H1 (cell line): Measurements from ENCODE around the gene JOSD1. TPM values are rescaled to one million over a fixed set of nuclear protein-coding genes. Genes with fewer than 3 reads are reported as not detected.

Experiments
- CTCF ChIA-PET: fragments of 300-600 bp; sonication (Branson Sonifier 250); formaldehyde crosslinking; loops from one replicate; lab custom pipeline; 2021; ENCODE audit not compliant: partially characterized antibody; lab: Charles Lee
- POLR2A ChIA-PET: fragments of 300-600 bp; sonication (Branson Sonifier 250); formaldehyde crosslinking; loops from one replicate; lab custom pipeline; 2021; ENCODE audit warnings: inconsistent platforms; ENCODE audit not compliant: partially characterized antibody; lab: Charles Lee
- DNase-seq, 2 experiments: peaks; one replicate each; pipeline versions ENCODE4 v3.0.0 to v3.0.0-alpha.2; 2010 to 2022; ENCODE audit warnings: low spot score in 2 of 2, low read depth in 1 of 2, mixed read lengths in 1 of 2
- FAIRE-seq: peaks from 2 replicates; lab custom pipeline; 2011; peaks lifted over from hg19 to GRCh38; lab: Jason Lieb, UNC
- H2AFZ ChIP-seq: 2 replicates; pipeline ENCODE4 v1.8.1; 2012; ENCODE audit warnings: low read length, inconsistent platforms
- H2AK5ac ChIP-seq: 2 replicates; pipeline ENCODE4 v1.6.1; 2013; ENCODE audit warnings: low read depth, low read length
- H2BK120ac ChIP-seq: replicated peaks from 2 replicates; pipeline ENCODE3; 2013; ENCODE audit warnings: low read depth, low read length, inconsistent platforms
- H2BK12ac ChIP-seq: 2 replicates; pipeline ENCODE4 v1.6.1; 2013; ENCODE audit warnings: low read depth, low read length
- H2BK15ac ChIP-seq: 2 replicates; pipeline ENCODE4 v1.6.1; 2013; ENCODE audit warnings: low read length
- H2BK20ac ChIP-seq: 2 replicates; pipeline ENCODE4 v1.6.1; 2013; ENCODE audit warnings: low read length
- H2BK5ac ChIP-seq: 2 replicates; pipeline ENCODE4 v1.6.1; 2013; ENCODE audit warnings: low read depth, low read length
- H3K14ac ChIP-seq: 2 replicates; pipeline ENCODE4 v1.6.1; 2013; ENCODE audit warnings: inconsistent platforms; ENCODE audit not compliant: insufficient read length
- H3K18ac ChIP-seq: 2 replicates; pipeline ENCODE4 v1.6.1; 2013; ENCODE audit warnings: low read length; ENCODE audit errors: extremely low read depth
- H3K23ac ChIP-seq: 2 replicates; pipeline ENCODE4 v1.6.1; 2013; ENCODE audit warnings: inconsistent platforms; ENCODE audit not compliant: insufficient read length
- H3K23me2 ChIP-seq: 2 replicates; pipeline ENCODE4 v1.6.1; 2013; ENCODE audit warnings: low read depth, low read length
- H3K27ac ChIP-seq: 2 replicates; pipeline ENCODE4 v1.6.1; 2011; ENCODE audit warnings: low read depth, low read length, inconsistent platforms
- H3K27me3 ChIP-seq, 4 experiments: replicated peaks in 1 of 4; 1 replicate in 1 of 4; 2 replicates in 3 of 4; pipeline versions ENCODE4 v1.6.1 to v1.8.1; 2011 to 2013; ENCODE audit warnings: low read length in 3 of 4, mild to moderate bottlenecking in 3 of 4, inconsistent platforms in 2 of 4, mixed read lengths in 2 of 4, moderate library complexity in 1 of 4; ENCODE audit not compliant: control insufficient read depth in 3 of 4, insufficient read depth in 3 of 4; ENCODE audit errors: extremely low read depth in 1 of 4
- H3K36me3 ChIP-seq, 4 experiments: 2 replicates each; pipeline versions ENCODE4 v1.6.1 to v1.8.1; 2011 to 2013; ENCODE audit warnings: mild to moderate bottlenecking in 4 of 4, low read length in 3 of 4, moderate library complexity in 2 of 4, control low read depth in 1 of 4, inconsistent platforms in 1 of 4; ENCODE audit not compliant: insufficient read depth in 4 of 4, control insufficient read depth in 2 of 4
- H3K4ac ChIP-seq: replicated peaks from 2 replicates; pipeline ENCODE3; 2013; ENCODE audit warnings: low read length, low read depth, mixed read lengths, inconsistent platforms; ENCODE audit not compliant: insufficient read length
- H3K4me1 ChIP-seq, 4 experiments: replicated peaks in 1 of 4; 1 replicate in 1 of 4; 2 replicates in 3 of 4; pipeline versions ENCODE4 v1.6.1 to v1.8.1; 2011 to 2013; ENCODE audit warnings: low read length in 3 of 4, inconsistent platforms in 2 of 4, mixed read lengths in 1 of 4; ENCODE audit not compliant: insufficient read depth in 4 of 4, control insufficient read depth in 3 of 4
- H3K4me2 ChIP-seq, 2 experiments: 2 replicates each; pipeline versions ENCODE4 v1.6.1 to v1.8.1; 2011 to 2013; ENCODE audit warnings: low read depth in 2 of 2, low read length in 2 of 2, control low read depth in 1 of 2, inconsistent platforms in 1 of 2, mild to moderate bottlenecking in 1 of 2; ENCODE audit not compliant: insufficient read depth in 1 of 2
- H3K4me3 ChIP-seq, 4 experiments: fragments of 200-600, 300-600 bp in 1 of 4; sonication (generic), shearing (Covaris generic), sonication (Bioruptor Twin) in 1 of 4; 2 replicates each; pipeline versions ENCODE4 v1.5.1 to v1.8.1; 2011 to 2016; ENCODE audit warnings: low read length in 4 of 4, low read depth in 3 of 4, control low read depth in 2 of 4, inconsistent platforms in 2 of 4, mild to moderate bottlenecking in 2 of 4, mixed read lengths in 1 of 4, moderate library complexity in 1 of 4; ENCODE audit not compliant: insufficient read depth in 2 of 4; ENCODE audit errors: extremely low read depth in 1 of 4
- H3K56ac ChIP-seq: replicated peaks from 2 replicates; pipeline ENCODE3; 2013; ENCODE audit warnings: low read depth, mild to moderate bottlenecking, mixed read lengths, low read length, inconsistent platforms; ENCODE audit not compliant: insufficient read length
- H3K79me1 ChIP-seq: 2 replicates; pipeline ENCODE4 v1.6.1; 2013; ENCODE audit warnings: low read depth, low read length, control low read depth
- H3K79me2 ChIP-seq, 2 experiments: 2 replicates each; pipeline versions ENCODE4 v1.6.1 to v1.8.1; 2012 to 2013; ENCODE audit warnings: low read length in 2 of 2, mild to moderate bottlenecking in 2 of 2, inconsistent platforms in 1 of 2; ENCODE audit not compliant: insufficient read depth in 2 of 2, control insufficient read depth in 1 of 2
- H3K9ac ChIP-seq, 4 experiments: replicated peaks in 1 of 4; 1 replicate in 1 of 4; 2 replicates in 3 of 4; pipeline versions ENCODE4 v1.6.1 to v1.8.1; 2011 to 2013; ENCODE audit warnings: low read depth in 3 of 4, low read length in 3 of 4, control low read depth in 2 of 4, mild to moderate bottlenecking in 2 of 4, moderate library complexity in 2 of 4, inconsistent platforms in 1 of 4; ENCODE audit errors: extremely low read depth in 1 of 4
- H3K9me3 ChIP-seq, 2 experiments: 2 replicates each; pipeline versions ENCODE4 v1.6.1 to v1.8.1; 2012 to 2013; ENCODE audit warnings: mild to moderate bottlenecking in 2 of 2, moderate library complexity in 2 of 2, control low read depth in 1 of 2, inconsistent platforms in 1 of 2, low read depth in 1 of 2, low read length in 1 of 2, mixed read lengths in 1 of 2; ENCODE audit not compliant: insufficient read depth in 2 of 2
- H4K20me1 ChIP-seq, 2 experiments: replicated peaks in 1 of 2; 2 replicates each; pipeline versions ENCODE3 to v1.8.1; 2011 to 2013; ENCODE audit warnings: inconsistent platforms in 2 of 2, low read length in 2 of 2, mild to moderate bottlenecking in 1 of 2; ENCODE audit not compliant: insufficient read depth in 2 of 2, control insufficient read depth in 1 of 2
- H4K5ac ChIP-seq: 2 replicates; pipeline ENCODE4 v1.6.1; 2013; ENCODE audit warnings: low read length, low read depth, mixed read lengths, inconsistent platforms; ENCODE audit not compliant: insufficient read length
- H4K8ac ChIP-seq: 2 replicates; pipeline ENCODE4 v1.8.0; 2013; ENCODE audit warnings: mild to moderate bottlenecking, moderate library complexity, low read length, inconsistent platforms; ENCODE audit not compliant: insufficient read depth; ENCODE audit errors: extremely low read depth
- H4K91ac ChIP-seq: replicated peaks from 2 replicates; pipeline ENCODE3; 2013; ENCODE audit warnings: low read length, mixed read lengths, inconsistent platforms; ENCODE audit not compliant: insufficient read length
- CHD1 ChIP-seq: IDR thresholded peaks from 2 replicates; pipeline ENCODE4 v1.6.1; 2012; ENCODE audit warnings: low read depth, low read length, improper control_type of control experiment
- TCF12 ChIP-seq: IDR thresholded peaks from 2 replicates; pipeline ENCODE4 v1.6.1; 2011; ENCODE audit warnings: low read depth, mild to moderate bottlenecking, low read length
- YY1 ChIP-seq: IDR thresholded peaks from 2 replicates; pipeline ENCODE4 v1.6.1; 2011; ENCODE audit warnings: low read depth, mild to moderate bottlenecking, low read length
- WGBS, 2 experiments: shearing (Covaris generic) in 1 of 2; methylation state at CpG; one replicate each; pipeline versions ENCODE4 v1.1.6 to v1.1.7; 2013 to 2015; ENCODE audit warnings: low lambda C conversion rate in 2 of 2, mixed read lengths in 2 of 2, inconsistent platforms in 1 of 2, low coverage in 1 of 2, missing lambda C conversion rate in 1 of 2; ENCODE audit not compliant: insufficient replicate concordance in 2 of 2, insufficient coverage in 1 of 2, insufficient read length in 1 of 2; ENCODE audit errors: extremely low coverage in 1 of 2, missing lambda C conversion rate in 1 of 2; 5-methylcytosine and 5-hydroxymethylcytosine counted together
- polyA plus RNA-seq, 7 experiments: library from polyadenylated mRNA; depleted of rRNA in 3 of 7; stranded (reverse) in 5 of 7; unstranded in 2 of 7; fragments of >200 nt in 5 of 7; fragments of 200-250 nt in 2 of 7; gene quantifications; 1 replicate in 5 of 7; 2 replicates in 1 of 7; 4 replicates in 1 of 7; pipeline versions ENCODE4 v1.2.1 to v1.2.3, GENCODE V29; 2011 to 2013; ENCODE audit warnings: missing spikeins in 2 of 7, mixed read lengths in 2 of 7
- total RNA-seq: library from RNA; stranded (reverse); fragmentation: NEBNext Ultra II Directional; extraction: Animal tissue kit (Norgen Biotek cat#: 25700); gene quantifications from 2 replicates; pipeline ENCODE4 v1.2.1, GENCODE V29; 2021
- TF ChIP-seq, protein P1 (sequence below): IDR thresholded peaks from 2 replicates; pipeline ENCODE4 v1.6.1; 2011; ENCODE audit warnings: low read depth, mild to moderate bottlenecking, low read length; ENCODE audit not compliant: insufficient read depth

JOSD1 gene
- total and polyA plus RNA-seq, 2 of the 8 experiments (the other 6 are each of a cell fraction or from before 2014, with no cell fraction given): 18.4 to 20.2 TPM

DNA sequence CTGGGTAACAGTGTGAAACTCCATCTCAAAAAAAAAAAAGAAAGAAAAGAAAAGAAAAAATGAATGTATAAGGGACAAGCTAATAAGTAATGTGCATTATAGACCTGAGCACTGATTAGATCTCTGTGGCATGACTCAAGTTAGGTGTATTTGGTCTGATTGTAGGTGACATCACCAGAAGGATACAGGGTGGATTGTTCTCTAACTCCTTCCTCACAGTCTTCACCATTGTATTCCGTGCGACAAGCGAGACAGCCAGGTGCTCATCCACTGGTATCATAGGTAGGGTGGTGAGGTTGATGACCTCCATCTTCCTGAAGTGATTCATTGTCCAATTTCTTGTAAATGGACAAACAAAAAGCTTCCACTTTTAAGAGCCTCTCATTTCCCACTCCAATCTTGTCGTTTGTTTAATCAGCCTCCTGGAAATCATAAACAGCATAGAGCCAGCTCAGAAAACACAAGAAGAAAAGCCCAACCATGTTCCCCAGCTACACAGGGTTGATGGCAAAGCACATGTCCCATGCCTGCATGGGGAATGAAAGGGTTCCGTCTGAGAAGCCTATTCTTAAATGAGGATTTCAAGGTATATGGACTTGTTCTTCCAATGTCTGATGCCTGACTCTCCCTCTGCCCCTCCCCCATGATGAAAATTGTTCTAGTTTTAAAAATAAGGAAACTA, 50.8 kb downstream of the JOSD1 start:
- no peak overlapping the region for H3K27ac ChIP-seq
- H2BK20ac ChIP-seq: no peak overlapping the region
- H2BK120ac ChIP-seq: no peak overlapping the region
- CTCF ChIA-PET: no interaction called here
- no peak overlapping the region for H2AK5ac ChIP-seq
- H3K4me1 ChIP-seq: no peaks in the 10 kb centered on the region
- H4K8ac ChIP-seq: no peak overlapping the region
- no peaks in the 10 kb centered on the region for H3K9me3 ChIP-seq
- POLR2A ChIA-PET: no interaction called here
- H3K79me1 ChIP-seq: no peaks in the 10 kb centered on the region
- no peak overlapping the region for H4K5ac ChIP-seq
- no peak overlapping the region for H3K56ac ChIP-seq
- no peak overlapping the region for H3K23ac ChIP-seq
- no peak overlapping the region for H3K4me2 ChIP-seq
- no peaks in the 10 kb centered on the region for H3K27me3 ChIP-seq
- no peak overlapping the region for H2BK12ac ChIP-seq
- no peak overlapping the region for H3K4me3 ChIP-seq
- no peaks in the 10 kb centered on the region for H3K79me2 ChIP-seq
- H2BK15ac ChIP-seq: no peak overlapping the region
- WGBS, 2 experiments: 87% methylated on average over 5 of the region's 5 CpGs; no CpG with 5 or more reads in 1 of the 2 experiments
- H3K4ac ChIP-seq: no peak overlapping the region
- H2AFZ ChIP-seq: no peak overlapping the region
- no peaks in the 10 kb centered on the region for H3K23me2 ChIP-seq
- H3K36me3 ChIP-seq: peaks cover 2 to 11% (median 3%) of the 10 kb centered on the region in 4 experiments; a peak in 3 of 8 replicates
- no peak overlapping the region for H2BK5ac ChIP-seq
- FAIRE-seq (no peak), DNase-seq (no peak)
- no peak overlapping the region for H4K91ac ChIP-seq
- no peaks in the 10 kb centered on the region for H4K20me1 ChIP-seq
- no peak overlapping the region for H3K9ac ChIP-seq
- TF ChIP-seq TCF12 (no peak), CHD1 (no peak), YY1 (no peak)
- TF ChIP-seq, protein P1, sequence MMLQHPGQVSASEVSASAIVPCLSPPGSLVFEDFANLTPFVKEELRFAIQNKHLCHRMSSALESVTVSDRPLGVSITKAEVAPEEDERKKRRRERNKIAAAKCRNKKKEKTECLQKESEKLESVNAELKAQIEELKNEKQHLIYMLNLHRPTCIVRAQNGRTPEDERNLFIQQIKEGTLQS: no peak
- H3K14ac ChIP-seq: no peak overlapping the region
- no peak overlapping the region for H3K18ac ChIP-seq
